G401 (cell line): Measurements from ENCODE around the gene C3orf18. TPM values are rescaled to one million over a fixed set of nuclear protein-coding genes. Genes with fewer than 3 reads are reported as not detected.

Experiments used
- DNase-seq: peaks from one replicate; pipeline ENCODE4 v3.0.0-alpha.2; 2015; ENCODE audit warnings: low spot score
- in situ Hi-C: cut with HindIII; loops from 2 replicates; pipeline ENCODE4 v1.10.0; 2016; ENCODE audit warnings: low sequenced_read_pairs, mixed read lengths
- total RNA-seq: library from RNA; depleted of rRNA; stranded (reverse); fragments of >200 nt; shearing (Covaris generic); gene quantifications from 2 replicates; pipeline ENCODE4 v1.2.3, GENCODE V29; 2014; rRNA removed

Gene C3orf18
- total RNA-seq, 1 experiment from 2014 or later = 15.4 TPM

DNA sequence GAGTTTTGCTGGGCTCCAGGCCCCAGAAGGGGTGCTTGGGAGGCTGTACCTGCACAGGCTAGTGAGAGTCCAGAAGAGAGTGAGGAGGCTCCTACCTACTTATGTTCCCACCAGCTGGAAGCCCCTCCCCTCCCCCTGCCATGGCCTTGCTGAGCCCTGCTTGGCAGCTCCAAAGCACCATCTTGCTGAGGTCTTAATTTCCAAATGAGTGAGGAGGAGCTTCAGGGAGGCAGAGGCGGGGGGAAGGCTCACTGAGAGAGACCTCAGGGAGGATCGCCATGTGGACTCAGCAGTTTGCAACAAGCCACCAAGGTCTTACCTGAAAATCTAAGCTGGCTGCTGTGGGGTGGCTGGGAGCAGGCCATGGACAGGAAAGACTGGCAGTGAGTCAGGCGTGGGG, 55.4 kb downstream of the C3orf18 start:
- in situ Hi-C loops = no loop called here

DNA sequence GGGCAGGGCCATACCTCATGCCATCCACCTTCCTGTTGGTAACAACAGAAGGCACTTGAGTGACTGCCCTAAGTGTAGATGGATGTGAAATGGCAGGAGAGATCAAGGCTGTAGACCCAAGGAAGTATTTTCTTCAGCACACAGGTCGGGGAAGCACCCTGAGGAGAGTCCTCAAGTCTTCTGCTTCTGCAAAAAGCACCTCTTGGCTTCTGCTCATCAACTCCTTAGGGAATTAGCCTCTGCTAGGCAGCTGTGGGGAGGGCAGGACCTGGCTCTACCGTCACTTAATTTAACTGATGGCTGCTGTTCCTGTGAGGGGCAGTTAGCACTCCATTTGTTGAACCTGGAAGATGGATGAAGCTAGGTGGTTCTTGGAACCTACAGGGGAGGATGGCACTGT, 57.2 kb downstream of the C3orf18 start:
- DNase-seq = no peak

More for the DNA sequence above, 55.4 kb downstream of the C3orf18 start:
- DNase-seq = no peak

DNA sequence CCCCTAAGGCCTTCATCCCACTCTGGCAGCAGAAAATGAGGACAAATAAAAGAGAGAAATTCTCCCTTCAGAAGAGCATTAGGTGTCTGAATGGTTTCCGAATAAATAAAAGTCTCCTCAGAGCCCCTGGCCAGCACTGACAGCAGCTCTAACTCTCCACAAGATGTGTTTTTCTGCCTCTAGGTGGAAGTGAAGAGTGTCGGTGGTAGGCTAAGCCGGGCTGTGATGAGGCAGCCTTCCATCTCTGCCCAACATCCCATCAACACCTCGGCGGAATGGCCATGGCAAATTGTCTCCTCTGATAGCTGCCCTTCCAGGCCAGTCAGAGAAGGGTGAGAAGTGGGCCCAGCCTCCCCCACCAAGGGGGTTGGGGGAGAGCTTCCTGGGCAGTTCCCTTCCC, 57.8 kb downstream of the C3orf18 start:
- DNase-seq = no peak

More for the DNA sequence above, 57.2 kb downstream of the C3orf18 start:
- in situ Hi-C loops = no loop called here

DNA sequence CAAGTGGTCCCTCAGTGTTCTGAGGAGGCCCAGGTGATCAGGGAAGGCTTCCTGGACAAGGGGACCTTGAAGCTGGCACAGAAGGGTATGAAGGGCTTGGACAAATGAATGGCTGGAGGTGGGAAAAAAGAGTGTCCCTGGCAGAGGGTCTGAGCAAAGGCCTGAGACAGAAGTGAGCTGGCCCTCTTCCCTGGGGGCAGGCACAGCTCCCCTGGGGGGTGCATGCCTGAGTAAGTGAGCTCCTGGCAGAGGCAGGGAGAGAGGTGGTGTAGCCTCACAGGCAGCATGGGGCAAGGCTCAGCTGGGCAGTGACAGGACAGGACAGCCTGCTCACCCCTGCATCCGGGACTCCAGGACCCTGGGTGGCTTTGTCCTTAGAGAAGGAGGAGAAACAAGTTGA, 58.7 kb downstream of the C3orf18 start:
- DNase-seq = no peak
- in situ Hi-C loops = no loop called here

More for the DNA sequence above, 57.8 kb downstream of the C3orf18 start:
- in situ Hi-C loops = no loop called here

Other genes with a start within 250 kb of the C3orf18 start
- gene HYAL2, start 245.0 kb downstream of the C3orf18 start, total RNA-seq = 91.0 and 99.0 TPM in 2 replicates
- gene TUSC2, start 239.5 kb downstream of the C3orf18 start, total RNA-seq = 45.0 and 45.4 TPM in 2 replicates
- gene RASSF1, start 226.9 kb downstream of the C3orf18 start, total RNA-seq = 23.2 and 31.8 TPM in 2 replicates
- gene ZMYND10, start 222.0 kb downstream of the C3orf18 start, total RNA-seq = 10.1 TPM in 1 of 2 replicates, not detected in the other
- 26.7 and 27.3 TPM in 2 replicates for gene NPRL2, start 217.0 kb downstream of the C3orf18 start, total RNA-seq
- gene CYB561D2, start 216.9 kb downstream of the C3orf18 start, total RNA-seq = 18.3 and 31.4 TPM in 2 replicates
- gene TMEM115, start 208.2 kb downstream of the C3orf18 start, total RNA-seq = 35.4 and 43.1 TPM in 2 replicates
- 1.9 and 2.0 TPM in 2 replicates for gene CACNA2D2, start 64.1 kb downstream of the C3orf18 start, total RNA-seq
- 3.4 and 9.5 TPM in 2 replicates for gene HEMK1, start 1.8 kb upstream of the C3orf18 start, total RNA-seq
- 1.7 and 2.2 TPM in 2 replicates for gene CISH, start 44.0 kb upstream of the C3orf18 start, total RNA-seq
- 99.1 and 108 TPM in 2 replicates for gene MAPKAPK3, start 49.4 kb upstream of the C3orf18 start, total RNA-seq
- gene DOCK3, start 107.2 kb upstream of the C3orf18 start, total RNA-seq = 0.80 and 1.7 TPM in 2 replicates